DOHH2 (cell line): ENCODE data around the gene GRB7.
A peak's percentile ranks its signal among the peaks of the same experiment; 100 is the strongest.

Experiments used
- H3F3A ChIP-seq: fragments of 200-600 bp; sonication (generic), shearing (Covaris generic); 2 replicates; pipeline ENCODE4 v1.6.0; 2016; ENCODE audit warnings: antibody characterized with exemption, mild to moderate bottlenecking; ENCODE audit not compliant: control insufficient read depth, insufficient read depth
- H3K27ac ChIP-seq: fragments of 200-600 bp; sonication (generic); 2 replicates; pipeline ENCODE4 v1.5.1; 2014; ENCODE audit warnings: low read depth, mild to moderate bottlenecking, low read length, moderate library complexity
- H3K27me3 ChIP-seq: fragments of 200-600 bp; sonication (generic); 2 replicates; pipeline ENCODE4 v1.6.1; 2014; ENCODE audit warnings: mild to moderate bottlenecking, low read length, mixed read lengths; ENCODE audit not compliant: control insufficient read depth
- H3K36me3 ChIP-seq: fragments of 200-600 bp; sonication (generic); 2 replicates; pipeline ENCODE4 v1.6.1; 2014; ENCODE audit warnings: mild to moderate bottlenecking, low read length, moderate library complexity, mixed read lengths; ENCODE audit not compliant: control insufficient read depth
- H3K4me1 ChIP-seq: fragments of 200-600 bp; sonication (generic); 2 replicates; pipeline ENCODE4 v1.6.1; 2014; ENCODE audit warnings: mild to moderate bottlenecking, low read length, mixed read lengths; ENCODE audit not compliant: control insufficient read depth
- H3K4me2 ChIP-seq: fragments of 200-600 bp; sonication (generic); 2 replicates; pipeline ENCODE4 v1.6.0; 2014; ENCODE audit warnings: mild to moderate bottlenecking, low read length, moderate library complexity
- H3K4me3 ChIP-seq: fragments of 200-600 bp; sonication (generic); 2 replicates; pipeline ENCODE4 v1.5.1; 2014; ENCODE audit warnings: mild to moderate bottlenecking, low read length, mixed read lengths
- H3K79me2 ChIP-seq: fragments of 200-600 bp; sonication (generic); 2 replicates; pipeline ENCODE4 v1.6.1; 2014; ENCODE audit warnings: mild to moderate bottlenecking, low read length, mixed read lengths; ENCODE audit not compliant: control insufficient read depth
- H3K9me2 ChIP-seq: fragments of 200-600 bp; sonication (generic); replicated peaks from 2 replicates; pipeline ENCODE4 v1.6.1; 2014; ENCODE audit warnings: mild to moderate bottlenecking, low read length, mixed read lengths; ENCODE audit not compliant: control insufficient read depth
- H3K9me3 ChIP-seq: fragments of 200-600 bp; sonication (generic); 2 replicates; pipeline ENCODE4 v1.6.1; 2014; ENCODE audit warnings: antibody characterized with exemption, low read length, mixed read lengths; ENCODE audit not compliant: control insufficient read depth, insufficient read depth
- H4K20me1 ChIP-seq: fragments of 200-600 bp; sonication (generic); 2 replicates; pipeline ENCODE4 v1.6.0; 2014; ENCODE audit warnings: low read depth, mild to moderate bottlenecking, antibody characterized with exemption, low read length, moderate library complexity; ENCODE audit not compliant: control insufficient read depth, insufficient read depth
- CTCF ChIP-seq: fragments of 200-600 bp; sonication (generic); IDR thresholded peaks from one replicate; pipeline ENCODE4 v1.5.1; 2014; ENCODE audit warnings: antibody characterized with exemption, mild to moderate bottlenecking, low read depth, low read length; ENCODE audit not compliant: poor library complexity, severe bottlenecking
- EZH2phosphoT487 ChIP-seq: fragments of 200-600 bp; sonication (generic); IDR thresholded peaks from 2 replicates; pipeline ENCODE4 v1.6.1; 2017; ENCODE audit warnings: borderline replicate concordance, mild to moderate bottlenecking, antibody characterized with exemption, low read length, moderate library complexity, mixed read lengths

Gene GRB7

GRCh38 chr17:39772987-39773934 lies 35.5 kb downstream of the GRB7 start:
- H3K4me2 ChIP-seq = peak overlapping the region; percentile 94

GRCh38 chr17:39774047-39774446 lies 36.3 kb downstream of the GRB7 start:
- TF ChIP-seq EZH2phosphoT487 (no peak), CTCF (no peak)
- Histone ChIP-seq H3K9me3 (no peaks in the 10 kb centered on the region), H3K27me3 (no peaks in the 10 kb centered on the region), H4K20me1 (no peaks in the 10 kb centered on the region), H3K4me2 (peak overlapping the region; percentile 94), H3K79me2 (peaks cover 100% of the 10 kb centered on the region), H3K36me3 (peaks cover 98% of the 10 kb centered on the region), H3K27ac (peak overlapping the region; percentile 89), H3K4me1 (peaks cover 100% of the 10 kb centered on the region), H3F3A (peaks cover 62% of the 10 kb centered on the region), H3K9me2 (no peaks in the 10 kb centered on the region), H3K4me3 (peak overlapping the region; percentile 78)

More at GRCh38 chr17:39772987-39773934, 35.5 kb downstream of the GRB7 start:
- TF ChIP-seq EZH2phosphoT487 = no peak
- no peak for TF ChIP-seq CTCF
- H3K27me3 ChIP-seq = no peaks in the 10 kb centered on the region
- H3K4me1 ChIP-seq = peaks cover 100% of the 10 kb centered on the region
- H3K4me3 ChIP-seq = peak overlapping the region; percentile 78
- no peaks in the 10 kb centered on the region for H3K9me3 ChIP-seq
- H3K36me3 ChIP-seq = peaks cover 98% of the 10 kb centered on the region
- no peaks in the 10 kb centered on the region for H4K20me1 ChIP-seq
- peak overlapping the region; percentile 89 for H3K27ac ChIP-seq
- H3F3A ChIP-seq = peaks cover 61% of the 10 kb centered on the region
- no peaks in the 10 kb centered on the region for H3K9me2 ChIP-seq
- H3K79me2 ChIP-seq = peaks cover 100% of the 10 kb centered on the region

GRCh38 chr17:39775031-39775430 lies 37.3 kb downstream of the GRB7 start:
- H3K36me3 ChIP-seq = peaks cover 95% of the 10 kb centered on the region
- peak overlapping the region; percentile 89 for H3K27ac ChIP-seq
- peak overlapping the region; percentile 94 for H3K4me2 ChIP-seq
- no peaks in the 10 kb centered on the region for H3K9me2 ChIP-seq
- no peaks in the 10 kb centered on the region for H4K20me1 ChIP-seq
- H3F3A ChIP-seq = peaks cover 63% of the 10 kb centered on the region
- no peaks in the 10 kb centered on the region for H3K9me3 ChIP-seq
- no peak for TF ChIP-seq CTCF
- TF ChIP-seq EZH2phosphoT487 = no peak
- H3K27me3 ChIP-seq = no peaks in the 10 kb centered on the region
- H3K4me1 ChIP-seq = peaks cover 100% of the 10 kb centered on the region
- H3K79me2 ChIP-seq = peaks cover 98% of the 10 kb centered on the region
- H3K4me3 ChIP-seq = peak overlapping the region; percentile 78
